Left hindlimb (tissue), 1 donor: Measurements from ENCODE around the gene ANTXR2.
"Not testable (repeated sequence)": the region's sequence is repeated elsewhere in the genome, so short reads cannot be mapped to it uniquely, and the experiment has no call there.

Experiments
- DNase-seq: peaks from one replicate; pipeline ENCODE4 v3.0.0-alpha.2; 2018

Gene ANTXR2

DNA sequence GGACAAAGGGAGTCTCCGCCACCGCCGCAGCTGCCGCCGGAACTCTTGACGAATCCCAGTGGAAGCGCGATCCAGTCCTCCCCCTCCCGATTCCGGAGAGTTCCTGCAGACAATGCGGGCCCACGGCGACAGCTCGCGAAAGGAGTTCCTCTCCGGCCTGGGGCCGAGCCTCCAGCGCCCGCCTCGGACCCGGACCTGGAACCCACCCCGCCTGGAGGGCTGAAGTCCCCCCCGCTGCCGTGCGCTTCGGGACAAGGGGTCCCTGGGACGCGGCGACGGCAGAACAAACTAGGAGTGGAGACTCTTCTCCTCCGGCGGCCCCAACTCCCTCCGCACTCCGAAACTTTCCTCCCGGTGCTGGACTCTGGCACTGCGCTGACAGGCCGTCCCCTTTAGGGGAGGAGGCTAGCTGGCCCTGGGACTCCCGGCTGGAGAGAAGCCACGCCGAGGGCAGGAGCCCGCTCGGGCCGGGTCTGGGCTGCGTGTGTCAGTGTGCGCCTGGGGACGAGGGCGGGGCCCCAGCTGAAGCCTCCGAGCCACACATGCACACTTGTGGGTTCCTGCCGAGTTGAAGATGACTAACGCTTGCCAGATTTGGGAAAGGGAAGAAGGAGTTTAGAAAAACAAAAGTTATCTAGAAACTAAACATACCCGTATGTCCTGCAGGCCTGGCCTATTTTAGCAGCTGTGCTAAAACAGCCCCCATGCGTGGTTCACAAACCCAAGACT lies at the start of gene ANTXR2:
Gene ANTXR2 (minus strand): TSS at position 486 of the 729 bp plus-strand sequence. CDS start 669 bp downstream, outside the sequence.
- DNase-seq, result peak; percentile 93

DNA sequence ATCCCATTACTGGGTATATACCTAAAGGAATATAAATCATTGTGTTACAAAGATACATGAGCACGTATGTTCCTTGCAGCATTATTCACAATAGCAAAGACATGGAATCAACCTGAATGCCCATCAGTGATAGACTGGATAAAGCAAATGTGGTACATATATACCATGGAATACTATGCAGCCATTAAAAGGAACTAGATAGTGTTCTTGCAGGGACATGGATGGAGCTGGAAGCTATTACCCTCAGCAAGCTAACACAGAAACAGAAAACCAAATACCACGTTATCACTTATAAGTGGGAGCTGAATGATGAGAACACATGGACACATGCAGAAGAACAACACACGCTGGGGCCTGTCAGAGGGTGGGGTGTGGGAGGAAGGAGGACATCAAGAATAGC lies 48.8 kb upstream of the ANTXR2 start:
- not testable (repeated sequence) for DNase-seq

DNA sequence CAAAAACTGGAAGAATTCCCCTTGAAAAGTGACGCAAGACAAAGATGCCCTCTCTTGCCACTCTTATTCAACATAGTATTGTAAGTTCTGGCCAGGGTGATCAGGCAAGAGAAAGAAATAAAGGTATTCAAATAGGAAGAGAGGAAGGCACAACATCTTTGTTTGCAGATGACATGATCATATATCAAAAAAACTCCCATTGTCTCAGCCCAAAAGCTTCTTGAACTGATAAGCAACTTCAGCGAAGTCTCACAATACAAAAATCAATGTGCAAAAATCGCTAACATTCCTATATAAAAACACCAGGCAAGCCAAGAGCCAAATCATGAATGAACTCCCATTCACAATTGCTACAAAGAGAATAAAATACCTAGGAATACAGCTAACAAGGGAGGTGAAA lies 46.6 kb upstream of the ANTXR2 start:
- DNase-seq, result not testable (repeated sequence)

DNA sequence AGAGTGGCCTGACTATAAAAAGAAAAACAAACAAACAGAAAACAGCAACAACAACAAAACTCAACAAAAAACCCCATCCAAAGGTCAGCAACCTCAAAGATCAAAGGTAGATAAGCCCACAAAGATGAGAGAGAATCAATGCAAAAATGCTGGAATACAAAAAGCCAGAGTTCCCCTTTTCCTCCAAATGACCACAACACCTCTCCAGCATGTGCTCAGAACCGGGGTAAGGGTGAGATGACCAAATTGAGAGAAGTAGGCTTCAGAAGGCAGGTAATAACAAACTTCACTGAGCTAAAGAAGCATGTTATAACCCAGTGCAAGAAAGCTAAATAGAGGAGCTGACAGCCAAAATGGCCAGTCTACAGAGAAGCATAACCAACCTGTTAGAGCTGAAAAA lies 43.5 kb upstream of the ANTXR2 start:
- no peak for DNase-seq

DNA sequence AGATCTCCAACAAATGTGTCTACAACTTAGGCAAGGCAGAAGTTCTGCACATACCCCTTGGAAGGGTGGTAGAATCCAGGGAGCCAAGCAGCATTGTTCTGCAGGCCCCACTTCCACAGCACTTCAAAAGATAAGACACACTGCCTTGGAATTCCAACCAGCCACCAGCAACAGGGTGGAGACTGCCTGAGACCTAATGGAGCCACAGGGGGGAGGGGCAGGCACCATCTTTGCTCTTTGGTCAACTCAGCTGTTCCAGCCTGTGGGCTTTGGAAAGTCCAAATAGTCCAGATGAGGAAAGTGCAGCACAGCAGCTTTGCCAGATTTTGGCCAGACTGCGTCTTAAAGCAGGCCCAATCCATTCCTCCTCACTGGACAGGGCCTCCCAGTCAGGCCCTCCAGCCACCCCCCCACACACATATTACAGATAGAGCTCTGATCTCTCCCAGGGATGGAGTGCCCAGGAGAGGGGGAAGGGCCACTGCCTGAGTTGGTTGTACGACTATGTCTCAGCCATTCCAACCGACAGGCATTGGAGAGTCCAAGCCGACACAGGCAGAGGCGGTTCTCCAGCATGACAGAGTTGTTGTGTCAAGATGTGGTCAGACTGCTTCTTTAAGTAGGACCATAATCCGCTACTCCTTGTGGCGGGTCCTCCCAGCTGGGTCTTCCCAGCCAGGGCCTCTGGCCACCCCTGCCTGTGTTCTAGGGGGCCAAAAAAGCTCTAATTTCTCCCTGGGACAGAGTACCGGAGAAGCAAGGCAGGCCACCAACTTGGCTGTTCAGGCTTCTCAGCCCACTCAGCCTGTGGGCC lies 42.5 kb upstream of the ANTXR2 start:
- no peak for DNase-seq

DNA sequence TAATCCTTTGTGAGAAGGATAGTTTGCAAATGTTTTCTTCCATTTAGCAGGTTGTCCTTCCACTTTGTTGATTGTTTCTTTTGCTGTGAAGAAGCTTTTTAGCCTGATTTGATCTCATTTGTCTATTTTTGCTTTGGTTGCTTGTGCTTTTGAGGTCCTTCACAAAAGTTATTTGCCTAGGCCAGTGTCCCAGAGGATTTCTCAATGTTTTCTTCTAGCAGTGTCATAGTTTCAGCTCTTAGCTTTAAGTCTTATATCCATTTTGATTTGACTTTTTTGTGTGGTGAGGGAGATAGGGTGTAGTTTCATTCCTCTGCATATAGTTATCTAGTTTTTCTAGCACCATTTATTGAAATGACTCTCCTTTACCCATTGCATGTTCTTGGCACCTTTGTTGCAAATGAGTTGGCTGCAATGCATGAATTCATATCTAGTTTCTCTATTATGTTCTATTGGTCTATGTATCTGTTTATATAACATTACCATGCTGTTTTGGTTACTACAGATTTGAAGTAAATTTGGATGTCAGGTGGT lies 41.8 kb upstream of the ANTXR2 start:
- DNase-seq, result no peak

DNA sequence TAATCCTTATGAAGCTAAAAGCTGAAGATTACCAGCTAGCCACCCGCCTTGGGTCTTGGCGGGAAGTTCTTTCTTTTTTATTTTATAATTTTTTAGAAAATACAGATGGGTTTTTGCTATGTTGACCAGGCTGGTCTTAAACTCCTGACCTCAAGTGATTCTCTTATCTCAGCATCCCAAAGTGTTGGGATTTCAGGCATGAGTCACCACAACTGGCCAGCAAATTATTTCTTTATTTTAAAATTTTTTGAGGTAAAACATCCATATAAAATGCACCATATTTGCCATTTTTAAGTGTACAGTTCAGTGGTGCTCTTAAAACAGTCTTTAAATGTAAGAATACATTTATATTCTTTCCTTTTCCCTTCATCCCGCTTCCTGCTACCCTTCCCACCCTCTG lies 40.6 kb upstream of the ANTXR2 start:
- no peak for DNase-seq

DNA sequence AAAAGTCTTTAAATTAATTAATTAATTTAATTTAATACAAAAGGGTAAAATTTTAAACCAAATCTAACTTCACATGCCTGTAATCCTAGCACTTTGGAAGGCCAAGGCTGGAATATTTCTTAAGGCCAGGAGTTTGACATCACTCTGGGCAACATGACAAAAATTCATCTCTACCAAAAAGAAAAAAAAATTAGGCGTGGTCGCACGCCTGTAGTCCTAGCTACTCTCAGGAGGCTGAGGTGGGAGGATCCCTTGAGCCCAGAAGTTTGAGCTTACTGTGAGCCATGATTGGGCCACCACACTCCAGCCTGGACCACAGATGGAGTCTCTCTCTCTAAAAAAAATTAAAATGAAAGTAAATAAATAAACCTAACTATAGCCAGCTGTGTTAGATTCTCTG lies 39.2 kb upstream of the ANTXR2 start:
- DNase-seq, result no peak

DNA sequence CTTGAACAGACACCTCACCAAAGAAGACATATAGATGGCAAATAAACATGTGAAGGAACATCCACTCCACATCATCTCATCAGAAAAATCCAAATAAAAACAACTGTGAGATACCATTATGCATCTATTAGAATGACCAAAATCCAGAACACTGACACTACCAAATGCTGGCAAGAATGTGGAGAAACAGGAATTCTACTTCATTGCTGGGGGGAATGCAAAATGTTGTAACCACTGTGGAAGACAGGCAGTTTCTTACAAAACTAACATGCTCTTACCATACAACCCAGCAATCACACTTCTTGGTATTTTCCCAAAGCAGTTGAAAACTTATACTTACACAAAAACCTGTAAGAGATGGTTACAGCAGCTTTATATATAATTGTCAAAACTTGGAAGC lies 38.2 kb upstream of the ANTXR2 start:
- DNase-seq, result no peak

DNA sequence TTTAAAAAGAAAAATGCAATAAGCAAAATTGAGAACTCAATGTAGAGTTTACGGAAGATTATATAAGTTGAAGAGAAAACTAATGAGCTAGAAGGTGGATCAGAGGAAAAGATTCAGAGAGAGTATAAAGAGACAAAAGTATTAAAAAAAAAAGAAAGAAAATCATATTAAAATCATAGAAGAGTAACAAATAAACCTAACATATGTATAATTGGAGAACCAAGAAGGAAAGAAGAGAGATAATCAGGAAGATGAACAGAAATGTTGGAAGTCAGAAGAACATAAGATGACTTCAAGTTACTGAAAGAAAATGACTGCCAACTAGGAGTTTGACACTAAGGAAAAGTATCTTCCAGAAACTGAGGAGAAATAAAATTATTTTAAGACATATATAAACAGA lies 34.3 kb upstream of the ANTXR2 start:
- DNase-seq, result no peak

DNA sequence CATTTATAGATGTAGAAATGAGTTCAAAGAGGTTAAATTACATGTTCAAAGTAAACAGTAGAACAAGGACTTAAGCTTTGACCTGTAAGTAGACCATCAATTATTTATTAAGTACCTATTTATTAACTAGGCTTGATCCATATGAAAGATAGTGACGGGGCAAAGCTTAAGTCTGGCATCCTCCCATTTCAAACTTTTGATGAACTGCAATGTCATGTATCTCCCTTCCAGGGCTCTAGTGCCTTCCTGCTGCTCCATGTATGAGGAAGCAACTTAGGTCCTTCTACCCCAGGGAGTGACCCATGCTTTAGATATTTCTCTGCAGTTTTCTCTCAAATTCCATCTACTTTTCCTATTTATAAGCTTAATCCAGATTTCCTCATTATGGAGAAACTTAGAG lies 31.9 kb upstream of the ANTXR2 start:
- no peak for DNase-seq

DNA sequence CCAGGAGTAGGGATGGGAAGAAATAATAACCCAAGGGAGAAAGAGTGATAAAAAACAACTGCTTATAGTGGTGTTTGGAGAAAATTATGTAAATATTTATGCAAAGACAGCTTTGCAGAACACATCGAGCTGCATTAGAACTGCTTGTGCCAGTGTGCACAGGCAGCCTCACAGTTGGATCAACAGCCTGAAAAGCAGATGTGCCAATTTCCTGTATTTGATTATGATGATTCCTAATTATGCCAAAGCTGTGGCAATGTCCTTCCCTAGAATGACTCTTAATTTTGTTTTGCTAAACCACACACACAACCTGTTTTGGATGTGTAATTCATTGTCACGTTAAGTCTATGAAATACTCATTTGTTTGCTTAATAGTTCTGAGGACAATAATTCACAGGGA lies 30.6 kb upstream of the ANTXR2 start:
- no peak for DNase-seq

DNA sequence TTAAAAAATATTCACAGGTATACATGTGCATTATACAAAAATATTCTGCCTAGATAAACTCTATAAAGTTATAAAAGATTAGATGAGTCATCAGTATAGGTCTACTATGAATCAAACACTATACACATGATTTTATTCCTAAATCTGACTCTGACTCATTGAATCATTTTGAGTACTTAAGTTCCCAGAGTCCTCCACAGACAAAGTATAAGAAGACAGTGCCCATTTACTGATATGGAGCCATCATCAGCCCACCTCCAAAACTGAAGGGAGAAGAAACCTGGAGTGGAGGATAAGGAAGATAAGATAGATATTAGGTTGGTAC lies 28.7 kb upstream of the ANTXR2 start:
- no peak for DNase-seq

DNA sequence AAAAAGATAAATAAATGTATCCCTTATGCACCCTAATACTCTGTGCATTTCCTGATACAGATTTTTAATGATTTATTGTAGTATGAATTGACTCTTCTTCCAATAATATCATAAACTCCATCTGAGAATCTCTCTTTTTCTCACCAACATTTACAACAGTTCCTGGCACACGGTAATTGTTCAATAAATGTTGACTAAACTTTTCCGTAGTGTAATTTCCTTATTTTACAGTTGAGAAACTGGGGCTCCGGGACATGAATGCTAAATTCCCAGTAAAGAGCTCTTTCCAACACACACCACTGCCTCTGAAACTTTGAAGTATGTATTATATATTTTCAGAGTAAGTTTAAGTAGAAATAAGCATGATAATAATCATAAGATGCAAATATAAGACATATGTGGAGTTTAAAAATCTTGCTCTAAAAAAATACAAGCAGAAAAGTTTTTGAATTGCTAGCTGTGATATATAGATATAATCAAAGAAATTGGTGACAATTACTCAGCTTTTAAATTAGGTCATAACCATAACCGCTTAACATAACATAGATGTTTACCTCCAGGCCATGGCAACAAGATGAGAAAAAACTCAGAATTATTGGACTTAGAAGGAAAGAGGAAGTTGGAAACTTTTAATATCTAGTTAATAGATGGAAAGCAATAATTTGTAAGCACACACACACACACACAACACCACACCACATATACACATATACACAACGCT lies 28.2 kb upstream of the ANTXR2 start:
- no peak for DNase-seq

DNA sequence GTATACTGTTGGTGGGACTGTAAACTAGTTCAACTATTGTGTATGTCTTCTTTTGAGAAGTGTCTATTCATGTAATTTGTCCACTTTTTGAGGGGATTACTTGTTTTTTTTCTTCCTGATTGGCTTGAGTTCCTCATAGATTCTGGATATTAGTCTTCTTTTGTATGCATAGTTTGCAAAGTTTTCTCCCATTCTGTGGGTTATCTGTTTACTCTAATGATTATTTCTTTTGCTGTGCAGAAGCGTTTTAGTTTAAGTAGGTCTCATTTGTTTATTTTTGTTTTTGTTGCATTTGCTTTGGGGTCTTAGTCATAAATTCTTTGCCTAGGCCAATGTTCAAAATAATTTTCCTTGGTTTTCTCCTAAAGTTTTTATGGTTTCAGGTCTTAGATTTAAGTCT lies 26.6 kb upstream of the ANTXR2 start:
- DNase-seq, result no peak

DNA sequence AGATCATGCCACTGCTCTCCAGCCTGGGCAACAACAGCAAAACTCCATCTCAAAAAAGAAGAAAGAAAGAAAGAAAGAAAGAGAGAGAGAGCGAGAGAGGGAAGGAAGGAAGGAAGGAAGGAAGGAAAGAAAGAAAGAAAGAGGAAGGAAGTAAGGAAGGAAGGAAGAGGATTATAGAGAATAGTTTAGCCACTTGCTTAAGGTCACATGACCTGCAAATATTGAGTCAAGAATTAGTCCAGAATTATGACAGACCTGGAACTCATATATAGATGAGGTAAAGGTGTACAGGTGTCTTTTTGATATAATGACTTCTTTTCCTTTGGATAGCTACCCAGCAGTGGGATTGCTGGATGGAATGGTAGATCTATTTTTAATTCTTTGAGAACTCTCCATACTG lies 25.6 kb upstream of the ANTXR2 start:
- DNase-seq, result no peak

DNA sequence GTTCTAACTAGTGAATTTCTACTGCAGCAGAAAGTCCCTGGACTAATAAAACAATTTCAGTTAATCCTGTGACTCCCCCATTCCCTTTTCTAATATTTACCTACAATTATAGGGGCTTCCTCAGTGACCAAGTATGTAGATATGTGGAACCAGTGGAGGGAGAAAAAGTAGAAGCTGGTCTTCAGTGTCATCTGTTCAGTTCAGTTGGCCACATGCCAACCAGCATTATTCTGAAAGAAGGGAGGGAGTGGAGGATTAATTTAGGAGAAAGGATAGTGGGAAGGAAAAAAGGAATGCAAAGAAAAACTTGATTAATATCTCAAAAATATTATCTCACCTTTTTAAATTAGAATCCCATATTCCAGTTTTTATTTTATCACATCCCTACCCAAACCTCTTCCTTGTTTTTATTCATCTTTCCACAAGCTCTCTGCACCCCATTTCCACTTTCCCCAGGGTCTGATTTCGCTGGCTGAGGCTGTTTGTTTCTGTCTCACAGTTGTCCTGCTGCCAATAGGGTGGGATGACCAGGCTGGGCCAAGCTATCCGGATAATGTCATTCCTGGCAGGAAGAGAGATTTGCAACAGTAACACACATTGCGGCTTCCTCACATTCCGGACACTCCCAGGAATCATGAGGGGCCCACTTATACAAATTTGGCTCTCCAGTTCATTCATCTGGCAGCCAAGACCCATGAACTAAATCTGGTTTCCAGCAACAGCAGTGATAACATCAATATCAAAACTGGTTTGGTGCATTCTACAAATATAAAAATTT lies 24.6 kb upstream of the ANTXR2 start:
- DNase-seq, result peak; percentile 79

DNA sequence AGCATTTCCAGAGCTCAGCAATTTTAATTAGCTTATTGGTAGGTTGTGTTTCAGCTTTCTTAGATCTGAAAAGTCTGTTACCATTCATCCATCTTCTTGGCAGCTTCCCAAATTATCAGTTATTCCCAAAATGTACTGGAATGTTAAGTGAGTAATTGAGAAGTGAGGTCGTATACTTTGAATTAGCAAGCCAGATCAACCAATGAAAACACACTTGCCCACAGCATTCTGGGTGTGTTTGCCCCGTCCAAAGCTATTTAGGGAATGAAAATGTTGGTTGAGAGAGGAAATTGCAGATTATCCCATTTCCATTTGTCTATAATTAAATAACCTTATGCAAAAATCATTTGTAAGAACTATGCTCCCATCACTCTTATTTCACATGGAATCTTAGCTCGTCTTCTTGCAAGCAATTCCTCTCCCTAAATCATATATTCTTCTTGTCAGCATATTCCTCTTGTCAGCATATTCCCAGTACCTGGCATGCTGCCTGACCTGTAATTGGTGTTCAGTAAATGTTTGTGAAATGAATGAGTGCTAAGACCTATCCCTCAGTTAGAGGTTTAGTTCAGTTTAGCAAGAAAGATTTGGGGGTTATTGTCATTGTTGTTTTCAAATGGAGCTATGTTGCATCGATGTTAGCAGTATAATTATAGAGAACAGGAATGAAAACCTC lies 23.3 kb upstream of the ANTXR2 start:
- no peak for DNase-seq

DNA sequence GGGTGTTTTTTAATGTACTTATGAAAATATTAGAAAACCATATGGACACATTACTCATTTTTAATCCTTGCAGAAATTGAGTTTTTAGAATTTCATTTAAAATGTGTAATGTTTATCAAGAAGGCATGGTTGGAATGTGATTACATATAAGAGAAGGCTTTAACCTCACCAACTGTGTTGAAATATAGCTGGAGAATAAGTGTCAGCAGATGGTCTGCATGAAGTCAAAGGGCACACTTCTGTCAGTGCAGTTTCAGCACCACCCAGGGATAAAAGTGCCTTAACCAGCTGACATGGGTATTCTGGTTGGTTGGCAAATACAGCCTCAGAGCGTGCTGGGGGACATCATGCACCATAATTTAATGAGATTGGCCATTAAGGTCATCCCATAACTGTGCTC lies 21.2 kb upstream of the ANTXR2 start:
- no peak for DNase-seq

DNA sequence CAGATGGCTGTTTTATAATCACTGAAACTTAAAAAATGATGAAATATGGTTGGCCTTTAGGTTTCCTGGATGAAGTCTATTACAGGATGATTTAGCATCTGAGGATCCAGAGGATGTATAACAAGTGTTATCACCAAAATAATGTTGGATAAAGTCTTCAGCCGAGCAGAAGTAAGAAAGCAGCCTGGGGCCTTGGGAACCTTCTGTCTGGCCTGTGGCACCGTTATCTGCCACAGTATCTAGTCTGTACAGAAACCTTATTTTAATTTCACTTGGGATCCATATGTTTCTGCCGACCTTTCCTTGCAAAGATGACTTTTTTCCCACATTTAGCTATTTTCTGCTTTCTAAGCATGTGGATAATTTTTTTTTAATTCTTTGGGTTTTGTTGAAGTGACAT lies 20.5 kb upstream of the ANTXR2 start:
- no peak for DNase-seq

DNA sequence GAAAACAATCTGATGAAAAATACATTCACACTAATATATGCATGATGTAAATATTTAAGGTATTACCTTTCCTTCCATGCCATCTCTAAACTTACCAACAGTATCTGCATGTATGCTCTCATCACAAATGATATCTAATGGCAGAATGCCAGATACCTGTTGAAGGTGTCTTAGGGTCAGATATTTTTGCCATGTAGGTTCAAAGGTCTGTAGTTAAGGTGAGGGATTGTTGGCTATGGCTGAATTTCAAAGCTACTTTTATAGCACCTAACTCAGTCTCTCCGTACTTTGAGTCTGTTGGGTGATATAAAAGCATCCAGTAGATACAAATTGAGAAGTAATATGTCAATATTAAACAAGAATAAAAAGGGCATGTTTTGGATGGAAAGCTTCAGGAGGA lies 19.8 kb upstream of the ANTXR2 start:
- DNase-seq, result no peak

DNA sequence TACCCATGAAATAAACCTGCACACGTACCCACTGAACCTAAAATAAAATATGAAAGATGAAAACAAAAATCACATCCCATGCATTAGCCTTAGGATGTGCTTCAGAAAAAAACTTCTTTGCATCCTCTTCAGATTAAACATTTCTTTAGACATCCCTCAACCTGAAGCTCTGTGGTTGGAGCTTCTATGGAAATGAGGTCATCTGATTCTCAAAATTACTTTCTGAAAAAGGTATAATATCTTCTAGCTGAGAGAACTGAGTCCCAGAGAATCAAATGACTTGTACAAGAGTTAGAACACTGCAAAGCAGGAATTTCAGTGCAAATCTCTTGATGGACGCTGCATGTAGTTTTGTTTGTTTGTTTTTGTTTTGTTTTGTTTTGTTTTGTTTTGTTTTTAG lies 19.1 kb upstream of the ANTXR2 start:
- DNase-seq, result no peak
